ENCODE measurements around the gene LTB.

GRCh38 chr6:31579546-31580437 is 2.4 kb downstream of the LTB start:
- no peak for TF ChIP-seq EP300 (IDR thresholded peaks at IDR 0.05; ENCODE audit: borderline replicate concordance in 1 of 2, low read depth in 1 of 2, low read length in 1 of 2)
- TF ChIP-seq YY1 (IDR thresholded peaks at IDR 0.05; ENCODE audit: low read depth), result no peak
- no peak for TF ChIP-seq RAD21 (IDR thresholded peaks at IDR 0.05; ENCODE audit: low read length)
- TF ChIP-seq, protein P1, sequence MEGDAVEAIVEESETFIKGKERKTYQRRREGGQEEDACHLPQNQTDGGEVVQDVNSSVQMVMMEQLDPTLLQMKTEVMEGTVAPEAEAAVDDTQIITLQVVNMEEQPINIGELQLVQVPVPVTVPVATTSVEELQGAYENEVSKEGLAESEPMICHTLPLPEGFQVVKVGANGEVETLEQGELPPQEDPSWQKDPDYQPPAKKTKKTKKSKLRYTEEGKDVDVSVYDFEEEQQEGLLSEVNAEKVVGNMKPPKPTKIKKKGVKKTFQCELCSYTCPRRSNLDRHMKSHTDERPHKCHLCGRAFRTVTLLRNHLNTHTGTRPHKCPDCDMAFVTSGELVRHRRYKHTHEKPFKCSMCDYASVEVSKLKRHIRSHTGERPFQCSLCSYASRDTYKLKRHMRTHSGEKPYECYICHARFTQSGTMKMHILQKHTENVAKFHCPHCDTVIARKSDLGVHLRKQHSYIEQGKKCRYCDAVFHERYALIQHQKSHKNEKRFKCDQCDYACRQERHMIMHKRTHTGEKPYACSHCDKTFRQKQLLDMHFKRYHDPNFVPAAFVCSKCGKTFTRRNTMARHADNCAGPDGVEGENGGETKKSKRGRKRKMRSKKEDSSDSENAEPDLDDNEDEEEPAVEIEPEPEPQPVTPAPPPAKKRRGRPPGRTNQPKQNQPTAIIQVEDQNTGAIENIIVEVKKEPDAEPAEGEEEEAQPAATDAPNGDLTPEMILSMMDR (IDR thresholded peaks at IDR 0.05), result no peak
- TF ChIP-seq POLR2AphosphoS5 (IDR thresholded peaks at IDR 0.05; ENCODE audit: low read depth, low read length), result no peak
- TF ChIP-seq IRF3 (IDR thresholded peaks at IDR 0.05; ENCODE audit: low read depth, low read length), result no peak
- no peak for TF ChIP-seq RFX5 (IDR thresholded peaks at IDR 0.05; ENCODE audit: low read length)
- TF ChIP-seq GABPA (IDR thresholded peaks at IDR 0.05; ENCODE audit: low read depth), result no peak
